A673 (cell line): ENCODE data around the gene CHP2.

ENCODE experiments used
- CTCF ChIP-seq: fragments of 300-800, 200-600 bp; sonication (generic); conservative IDR thresholded peaks from 2 replicates; pipeline ENCODE4 v1.5.1; 2017; ENCODE audit warnings: low read depth, mild to moderate bottlenecking, antibody characterized with exemption, low read length, moderate library complexity, mixed read lengths
- EZH2 ChIP-seq: fragments of 200-600 bp; sonication (generic); IDR thresholded peaks from 2 replicates; pipeline ENCODE4 v1.6.1; 2017; ENCODE audit warnings: borderline replicate concordance, low read depth, mild to moderate bottlenecking, mixed read lengths, antibody characterized with exemption, low read length; ENCODE audit not compliant: poor library complexity, severe bottlenecking

- TF ChIP-seq CTCF = peak; percentile 30; the same call in 1 of the 2 replicates
- no peak for TF ChIP-seq EZH2
Observed at GRCh38 chr16:23742766-23743165, 12.1 kb upstream of the CHP2 start.
